Esophagus squamous epithelium (tissue), 5 donors: ENCODE results near the gene QPCTL. TPM values are rescaled to one million over a fixed set of nuclear protein-coding genes. Genes with fewer than 3 reads are reported as not detected.

Source experiments
- DNase-seq: peaks from one replicate; lab custom pipeline; 2025; lab: John Stamatoyannopoulos, UW
- H3K27ac ChIP-seq, 4 donors: fragments of 200-600 bp; sonication (generic); one replicate each; pipeline ENCODE4 v1.5.1; 2016 to 2019; ENCODE audit warnings: mild to moderate bottlenecking in 1 of 4
- H3K27me3 ChIP-seq, 4 donors: fragments of 200-600 bp; sonication (generic); 1 replicate in 3 of 4; 2 replicates in 1 of 4; pipeline versions ENCODE4 v1.5.1 to v1.6.0; 2017 to 2021; ENCODE audit warnings: antibody characterized with exemption in 1 of 4
- H3K36me3 ChIP-seq, 3 donors: fragments of 200-600 bp; sonication (generic); one replicate each; pipeline ENCODE4 v1.5.1; 2016 to 2019
- H3K4me1 ChIP-seq, 3 donors: fragments of 200-600 bp; sonication (generic); one replicate each; pipeline ENCODE4 v1.5.1; 2017 to 2019
- H3K4me3 ChIP-seq, 4 donors: fragments of 200-600 bp; sonication (generic); 1 replicate in 3 of 4; 2 replicates in 1 of 4; pipeline ENCODE4 v1.5.1; 2016 to 2019; ENCODE audit warnings: mild to moderate bottlenecking in 2 of 4, moderate library complexity in 1 of 4
- H3K9me3 ChIP-seq, 3 donors: fragments of 200-600 bp; sonication (generic); one replicate each; pipeline ENCODE4 v1.5.1; 2016 to 2019
- CTCF ChIP-seq, 6 experiments: fragments of 450-650 bp in 4 of 6; fragments of 200-600 bp in 2 of 6; sonication (generic) in 2 of 6; IDR thresholded peaks; one replicate each; pipeline ENCODE4 v1.5.1; 2016 to 2019; ENCODE audit warnings: antibody characterized with exemption in 6 of 6, mild to moderate bottlenecking in 4 of 6, moderate library complexity in 4 of 6
- POLR2A ChIP-seq, 4 donors: fragments of 450-650 bp; IDR thresholded peaks; one replicate each; pipeline ENCODE4 v1.6.1; 2017; ENCODE audit warnings: antibody characterized with exemption in 4 of 4, mild to moderate bottlenecking in 4 of 4, moderate library complexity in 3 of 4
- WGBS, 2 donors: methylation state at CpG; one replicate each; pipeline ENCODE4 v1.1.5; 2018; 5-methylcytosine and 5-hydroxymethylcytosine counted together
- intact Hi-C: fragments of 100-400 bp; cut with DNase I; formaldehyde crosslinking; loops from one replicate; pipeline ENCODE4 v1.15.0; 2022
- total RNA-seq, 4 donors: library from RNA; depleted of rRNA; stranded (reverse); fragments of >200 nt; gene quantifications; one replicate each; pipeline ENCODE4 v1.1.0, GENCODE V29; 2016
- donor health status: DM: yes; HTN: yes; CAD: no.

QPCTL gene
- total RNA-seq, 4 donors from 2014 or later: 3.3 to 6.9 (median 5.5) TPM

DNA sequence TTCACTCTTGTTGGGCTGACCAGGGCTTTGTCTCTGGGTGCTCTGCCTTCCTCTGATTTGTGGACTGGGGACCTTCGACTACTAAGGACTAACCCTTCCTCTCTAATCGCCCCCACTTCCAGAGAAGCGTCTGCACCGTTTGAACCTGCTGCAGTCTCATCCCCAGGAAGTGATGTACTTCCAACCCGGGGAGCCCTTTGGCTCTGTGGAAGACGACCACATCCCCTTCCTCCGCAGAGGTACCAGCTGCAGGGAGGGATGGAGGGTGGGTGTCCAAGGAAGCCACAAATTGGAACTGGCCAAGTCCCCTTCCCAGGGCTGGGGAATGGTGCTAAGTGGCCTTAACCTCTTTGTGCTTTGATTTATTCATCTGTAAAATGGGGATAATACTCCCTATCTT, 9.2 kb downstream of the QPCTL start:
- H3K9me3 ChIP-seq: no peaks in the 10 kb centered on the region
- no peaks in the 10 kb centered on the region for H3K27me3 ChIP-seq
- no peak overlapping the region for H3K27ac ChIP-seq
- WGBS, 2 donors: 56 to 68% methylated on average over 7 of the region's 7 CpGs
- H3K36me3 ChIP-seq: peaks cover 0 to 42% (median 0%) of the 10 kb centered on the region in 3 donors
- DNase-seq: no peak
- intact Hi-C loops: no loop called here
- H3K4me3 ChIP-seq: no peak overlapping the region
- H3K4me1 ChIP-seq: no peaks in the 10 kb centered on the region
- TF ChIP-seq POLR2A (IDR thresholded peaks at IDR 0.05) (no peak), CTCF (IDR thresholded peaks at IDR 0.05) (no peak)

GRCh38 chr19:45705115-45705514, 12.6 kb downstream of the QPCTL start:
- WGBS, 2 donors: 89 to 99% methylated on average over 3 to 7 of the region's 9 CpGs
- peaks cover 0 to 44% (median 0%) of the 10 kb centered on the region in 3 donors for H3K36me3 ChIP-seq
- intact Hi-C loops: no loop called here
- no peak overlapping the region for H3K27ac ChIP-seq
- H3K9me3 ChIP-seq: no peaks in the 10 kb centered on the region
- no peak for DNase-seq
- TF ChIP-seq CTCF (IDR thresholded peaks at IDR 0.05) (no peak), POLR2A (IDR thresholded peaks at IDR 0.05) (no peak)
- no peaks in the 10 kb centered on the region for H3K27me3 ChIP-seq
- H3K4me3 ChIP-seq: no peak overlapping the region
- no peaks in the 10 kb centered on the region for H3K4me1 ChIP-seq

DNA sequence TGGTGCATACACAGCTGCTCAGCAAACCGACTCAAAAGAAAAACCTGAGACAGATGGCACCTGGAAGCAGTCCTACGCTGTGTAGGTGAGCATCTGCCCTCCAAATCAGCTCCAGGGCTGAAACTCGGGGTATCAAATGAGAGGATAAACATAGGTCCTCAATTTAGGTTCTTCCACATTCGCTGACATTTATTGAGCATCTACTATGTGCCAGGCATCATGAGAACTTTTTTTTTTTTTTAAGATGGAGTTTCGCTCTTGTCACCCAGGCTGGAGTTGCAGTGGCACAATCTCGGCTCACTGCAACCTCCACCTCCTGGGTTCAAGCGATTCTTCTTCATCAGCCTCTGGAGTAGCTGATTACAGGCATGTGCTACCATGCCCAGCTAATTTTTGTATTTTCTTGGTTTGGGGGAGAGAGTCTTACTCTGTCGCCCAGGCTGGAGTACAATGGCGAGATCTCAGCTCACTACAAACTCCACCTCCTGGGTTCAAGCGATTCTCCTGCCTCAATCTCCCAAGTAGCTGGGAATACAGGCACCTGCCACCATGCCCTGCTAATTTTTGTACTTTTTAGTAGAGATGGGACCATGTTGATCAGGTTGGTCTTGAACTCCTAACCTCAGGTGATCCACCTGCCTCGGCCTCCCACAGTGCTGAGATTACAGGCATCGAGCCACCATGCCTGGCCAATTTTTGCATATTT, 13.4 kb downstream of the QPCTL start:
- Histone ChIP-seq H3K4me1 (no peaks in the 10 kb centered on the region), H3K4me3 (no peak overlapping the region), H3K27me3 (no peaks in the 10 kb centered on the region), H3K36me3 (peaks cover 0 to 50% (median 0%) of the 10 kb centered on the region in 3 donors), H3K27ac (no peak overlapping the region), H3K9me3 (no peaks in the 10 kb centered on the region)
- DNase-seq: no peak
- intact Hi-C loops: no loop called here
- 84 to 88% methylated on average over 10 to 11 of the region's 12 CpGs for WGBS, 2 donors
- no peak for TF ChIP-seq POLR2A (IDR thresholded peaks at IDR 0.05)
- TF ChIP-seq CTCF (IDR thresholded peaks at IDR 0.05): no peak

DNA sequence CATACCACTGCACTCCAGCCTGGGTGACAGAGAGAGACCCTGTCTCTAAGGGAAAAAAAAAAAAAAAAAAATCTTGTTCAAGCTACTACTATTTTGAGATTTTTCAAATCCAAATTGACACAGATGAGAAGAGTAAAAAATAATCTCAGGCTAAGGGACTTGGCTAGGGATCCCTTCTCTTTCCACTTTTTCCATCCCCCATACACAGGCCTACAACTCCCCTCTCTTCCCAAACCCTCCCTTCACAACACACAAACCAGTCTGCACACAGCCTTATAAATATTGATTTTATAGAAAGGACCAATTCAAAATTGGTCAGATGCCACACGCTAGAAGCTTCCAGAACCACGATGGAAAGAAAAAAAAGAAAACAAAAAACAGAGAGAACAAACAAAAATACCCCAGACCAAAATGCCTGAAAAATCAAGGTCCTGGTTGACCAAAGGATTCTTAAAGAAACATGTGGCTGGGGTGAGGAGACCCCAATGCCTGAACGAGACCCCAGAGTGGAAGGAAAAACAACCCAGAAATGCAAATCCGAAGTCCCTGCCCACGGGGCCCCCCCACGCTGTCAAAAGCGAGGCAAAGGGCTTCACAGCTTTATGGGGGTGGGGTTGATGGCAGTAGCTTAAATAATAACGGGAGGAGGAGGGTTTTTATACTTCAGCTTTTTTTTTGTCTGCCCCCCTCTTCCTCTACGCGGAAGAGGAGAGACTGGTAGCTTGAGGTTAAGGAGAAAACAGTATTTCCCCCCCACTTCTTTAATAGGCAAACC, 18.1 kb downstream of the QPCTL start:
- peaks cover 0 to 23% (median 0%) of the 10 kb centered on the region in 3 donors for H3K4me1 ChIP-seq
- intact Hi-C loops: loop anchor here (10.0 kb wide), 1 partner anchor 54 kb away; the partner anchor contains the start of gene SIX5
- H3K9me3 ChIP-seq: no peaks in the 10 kb centered on the region
- H3K36me3 ChIP-seq: peaks cover 18 to 49% (median 21%) of the 10 kb centered on the region in 3 donors
- no peaks in the 10 kb centered on the region for H3K27me3 ChIP-seq
- DNase-seq: no peak
- TF ChIP-seq POLR2A (IDR thresholded peaks at IDR 0.05) (no peak), CTCF (IDR thresholded peaks at IDR 0.05) (no peak)
- 62 to 68% methylated on average over 10 of the region's 10 CpGs for WGBS, 2 donors
- H3K27ac ChIP-seq: no peak overlapping the region
- no peak overlapping the region for H3K4me3 ChIP-seq
